ENCODE results near the gene SERGEF.

DNA sequence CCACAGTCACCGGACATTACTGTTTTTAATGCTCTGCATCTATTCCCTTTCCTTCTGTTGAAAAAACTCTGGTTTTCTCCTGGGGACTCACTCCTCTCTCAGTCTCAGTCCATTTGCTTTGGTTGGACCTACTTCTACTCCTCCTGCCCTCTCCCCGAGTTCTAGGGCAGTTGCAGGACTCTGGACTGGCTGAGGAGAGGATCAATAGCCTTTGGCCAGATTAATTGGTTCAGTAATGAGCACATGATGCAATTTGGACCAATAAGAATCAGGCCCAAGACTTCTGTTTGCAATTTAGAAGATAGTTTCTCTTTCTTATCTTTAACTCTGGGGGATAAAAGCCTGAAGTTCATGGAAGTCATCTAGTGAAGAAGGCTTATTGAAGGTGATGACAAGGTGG lies 48.5 kb upstream of the SERGEF start:
- TF ChIP-seq POU2F2 (IDR thresholded peaks at IDR 0.05; ENCODE audit: borderline replicate concordance, low read depth, low read length) (no peak), CEBPB (IDR thresholded peaks at IDR 0.05; ENCODE audit: borderline replicate concordance in 1 of 2, low read depth in 2 of 2, low read length in 2 of 2) (no peak), GATAD2B (conservative IDR thresholded peaks at IDR 0.05; ENCODE audit: low read depth) (no peak), POLR2AphosphoS5 (IDR thresholded peaks at IDR 0.05; ENCODE audit: low read length) (no peak), SMC3 (IDR thresholded peaks at IDR 0.05; ENCODE audit: borderline replicate concordance, low read length) (no peak), BACH1 (IDR thresholded peaks at IDR 0.05; ENCODE audit: borderline replicate concordance) (no peak), MEF2A (IDR thresholded peaks at IDR 0.05; ENCODE audit: insufficient read depth, low read depth, low read length) (no peak), FOS (IDR thresholded peaks at IDR 0.05; ENCODE audit: borderline replicate concordance, extremely low read depth, insufficient read length) (no peak), RAD51 (IDR thresholded peaks at IDR 0.05) (no peak), JUND (IDR thresholded peaks at IDR 0.05; ENCODE audit: low read depth, low read length) (no peak), EP300 (IDR thresholded peaks at IDR 0.05; ENCODE audit: borderline replicate concordance in 1 of 2, control insufficient read depth in 1 of 2, low read depth in 2 of 2, low read length in 2 of 2) (no peak)
- TF ChIP-seq, protein P1, sequence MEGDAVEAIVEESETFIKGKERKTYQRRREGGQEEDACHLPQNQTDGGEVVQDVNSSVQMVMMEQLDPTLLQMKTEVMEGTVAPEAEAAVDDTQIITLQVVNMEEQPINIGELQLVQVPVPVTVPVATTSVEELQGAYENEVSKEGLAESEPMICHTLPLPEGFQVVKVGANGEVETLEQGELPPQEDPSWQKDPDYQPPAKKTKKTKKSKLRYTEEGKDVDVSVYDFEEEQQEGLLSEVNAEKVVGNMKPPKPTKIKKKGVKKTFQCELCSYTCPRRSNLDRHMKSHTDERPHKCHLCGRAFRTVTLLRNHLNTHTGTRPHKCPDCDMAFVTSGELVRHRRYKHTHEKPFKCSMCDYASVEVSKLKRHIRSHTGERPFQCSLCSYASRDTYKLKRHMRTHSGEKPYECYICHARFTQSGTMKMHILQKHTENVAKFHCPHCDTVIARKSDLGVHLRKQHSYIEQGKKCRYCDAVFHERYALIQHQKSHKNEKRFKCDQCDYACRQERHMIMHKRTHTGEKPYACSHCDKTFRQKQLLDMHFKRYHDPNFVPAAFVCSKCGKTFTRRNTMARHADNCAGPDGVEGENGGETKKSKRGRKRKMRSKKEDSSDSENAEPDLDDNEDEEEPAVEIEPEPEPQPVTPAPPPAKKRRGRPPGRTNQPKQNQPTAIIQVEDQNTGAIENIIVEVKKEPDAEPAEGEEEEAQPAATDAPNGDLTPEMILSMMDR (IDR thresholded peaks at IDR 0.05 in 2 of 3, conservative IDR thresholded peaks at IDR 0.05 in 1 of 3; ENCODE audit: control insufficient read depth in 2 of 3, extremely low read depth in 1 of 3, insufficient read depth in 1 of 3, low read depth in 3 of 3, low read length in 3 of 3), result no peak
- TF ChIP-seq, protein P2, sequence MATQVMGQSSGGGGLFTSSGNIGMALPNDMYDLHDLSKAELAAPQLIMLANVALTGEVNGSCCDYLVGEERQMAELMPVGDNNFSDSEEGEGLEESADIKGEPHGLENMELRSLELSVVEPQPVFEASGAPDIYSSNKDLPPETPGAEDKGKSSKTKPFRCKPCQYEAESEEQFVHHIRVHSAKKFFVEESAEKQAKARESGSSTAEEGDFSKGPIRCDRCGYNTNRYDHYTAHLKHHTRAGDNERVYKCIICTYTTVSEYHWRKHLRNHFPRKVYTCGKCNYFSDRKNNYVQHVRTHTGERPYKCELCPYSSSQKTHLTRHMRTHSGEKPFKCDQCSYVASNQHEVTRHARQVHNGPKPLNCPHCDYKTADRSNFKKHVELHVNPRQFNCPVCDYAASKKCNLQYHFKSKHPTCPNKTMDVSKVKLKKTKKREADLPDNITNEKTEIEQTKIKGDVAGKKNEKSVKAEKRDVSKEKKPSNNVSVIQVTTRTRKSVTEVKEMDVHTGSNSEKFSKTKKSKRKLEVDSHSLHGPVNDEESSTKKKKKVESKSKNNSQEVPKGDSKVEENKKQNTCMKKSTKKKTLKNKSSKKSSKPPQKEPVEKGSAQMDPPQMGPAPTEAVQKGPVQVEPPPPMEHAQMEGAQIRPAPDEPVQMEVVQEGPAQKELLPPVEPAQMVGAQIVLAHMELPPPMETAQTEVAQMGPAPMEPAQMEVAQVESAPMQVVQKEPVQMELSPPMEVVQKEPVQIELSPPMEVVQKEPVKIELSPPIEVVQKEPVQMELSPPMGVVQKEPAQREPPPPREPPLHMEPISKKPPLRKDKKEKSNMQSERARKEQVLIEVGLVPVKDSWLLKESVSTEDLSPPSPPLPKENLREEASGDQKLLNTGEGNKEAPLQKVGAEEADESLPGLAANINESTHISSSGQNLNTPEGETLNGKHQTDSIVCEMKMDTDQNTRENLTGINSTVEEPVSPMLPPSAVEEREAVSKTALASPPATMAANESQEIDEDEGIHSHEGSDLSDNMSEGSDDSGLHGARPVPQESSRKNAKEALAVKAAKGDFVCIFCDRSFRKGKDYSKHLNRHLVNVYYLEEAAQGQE (IDR thresholded peaks at IDR 0.05; ENCODE audit: low read depth, low read length), result no peak
- TF ChIP-seq, protein P3, sequence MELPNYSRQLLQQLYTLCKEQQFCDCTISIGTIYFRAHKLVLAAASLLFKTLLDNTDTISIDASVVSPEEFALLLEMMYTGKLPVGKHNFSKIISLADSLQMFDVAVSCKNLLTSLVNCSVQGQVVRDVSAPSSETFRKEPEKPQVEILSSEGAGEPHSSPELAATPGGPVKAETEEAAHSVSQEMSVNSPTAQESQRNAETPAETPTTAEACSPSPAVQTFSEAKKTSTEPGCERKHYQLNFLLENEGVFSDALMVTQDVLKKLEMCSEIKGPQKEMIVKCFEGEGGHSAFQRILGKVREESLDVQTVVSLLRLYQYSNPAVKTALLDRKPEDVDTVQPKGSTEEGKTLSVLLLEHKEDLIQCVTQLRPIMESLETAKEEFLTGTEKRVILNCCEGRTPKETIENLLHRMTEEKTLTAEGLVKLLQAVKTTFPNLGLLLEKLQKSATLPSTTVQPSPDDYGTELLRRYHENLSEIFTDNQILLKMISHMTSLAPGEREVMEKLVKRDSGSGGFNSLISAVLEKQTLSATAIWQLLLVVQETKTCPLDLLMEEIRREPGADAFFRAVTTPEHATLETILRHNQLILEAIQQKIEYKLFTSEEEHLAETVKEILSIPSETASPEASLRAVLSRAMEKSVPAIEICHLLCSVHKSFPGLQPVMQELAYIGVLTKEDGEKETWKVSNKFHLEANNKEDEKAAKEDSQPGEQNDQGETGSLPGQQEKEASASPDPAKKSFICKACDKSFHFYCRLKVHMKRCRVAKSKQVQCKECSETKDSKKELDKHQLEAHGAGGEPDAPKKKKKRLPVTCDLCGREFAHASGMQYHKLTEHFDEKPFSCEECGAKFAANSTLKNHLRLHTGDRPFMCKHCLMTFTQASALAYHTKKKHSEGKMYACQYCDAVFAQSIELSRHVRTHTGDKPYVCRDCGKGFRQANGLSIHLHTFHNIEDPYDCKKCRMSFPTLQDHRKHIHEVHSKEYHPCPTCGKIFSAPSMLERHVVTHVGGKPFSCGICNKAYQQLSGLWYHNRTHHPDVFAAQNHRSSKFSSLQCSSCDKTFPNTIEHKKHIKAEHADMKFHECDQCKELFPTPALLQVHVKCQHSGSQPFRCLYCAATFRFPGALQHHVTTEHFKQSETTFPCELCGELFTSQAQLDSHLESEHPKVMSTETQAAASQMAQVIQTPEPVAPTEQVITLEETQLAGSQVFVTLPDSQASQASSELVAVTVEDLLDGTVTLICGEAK (IDR thresholded peaks at IDR 0.05; ENCODE audit: borderline replicate concordance), result no peak
